GM12873 (cell line): ENCODE data around the gene PFKFB1.

Source experiments
- TF ChIP-seq, protein P1 (sequence below): IDR thresholded peaks from 2 replicates; pipeline ENCODE4 v1.5.1; 2012; ENCODE audit warnings: low read depth, mild to moderate bottlenecking, moderate library complexity, low read length, control low read depth; ENCODE audit not compliant: insufficient read depth; ENCODE audit errors: missing control alignments

The PFKFB1 gene

DNA sequence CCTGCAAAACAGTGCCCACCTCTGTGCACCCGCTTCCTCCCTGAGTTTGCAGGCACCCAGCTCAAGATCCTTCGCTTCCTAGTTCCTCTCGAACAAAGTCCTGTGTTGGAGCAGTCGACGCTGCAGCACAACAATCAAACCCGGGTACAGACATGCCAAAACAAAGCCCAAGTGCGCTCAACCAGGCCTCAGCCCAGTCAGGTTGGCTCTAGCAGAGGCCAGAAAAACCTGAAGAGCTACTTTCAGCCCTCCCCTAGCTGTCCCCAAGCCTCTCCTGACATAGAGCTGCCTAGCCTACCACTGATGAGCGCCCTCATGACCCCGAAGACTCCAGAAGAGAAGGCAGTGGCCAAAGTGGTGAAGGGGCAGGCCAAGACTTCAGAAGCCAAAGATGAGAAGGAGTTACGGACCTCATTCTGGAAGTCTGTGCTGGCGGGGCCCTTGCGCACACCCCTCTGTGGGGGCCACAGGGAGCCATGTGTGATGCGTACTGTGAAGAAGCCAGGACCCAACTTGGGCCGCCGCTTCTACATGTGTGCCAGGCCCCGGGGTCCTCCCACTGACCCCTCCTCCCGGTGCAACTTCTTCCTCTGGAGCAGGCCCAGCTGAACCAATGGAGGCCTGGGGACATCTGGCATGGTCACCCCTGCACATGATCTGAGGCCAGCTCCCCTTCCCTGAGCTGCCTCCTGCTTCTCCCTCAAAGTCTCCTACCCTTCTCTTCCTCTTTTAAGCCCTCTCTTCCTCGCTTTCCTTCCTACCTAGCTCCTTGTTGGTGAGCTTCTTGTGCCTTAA is 13.0 kb upstream of the PFKFB1 start:
- TF ChIP-seq, protein P1, sequence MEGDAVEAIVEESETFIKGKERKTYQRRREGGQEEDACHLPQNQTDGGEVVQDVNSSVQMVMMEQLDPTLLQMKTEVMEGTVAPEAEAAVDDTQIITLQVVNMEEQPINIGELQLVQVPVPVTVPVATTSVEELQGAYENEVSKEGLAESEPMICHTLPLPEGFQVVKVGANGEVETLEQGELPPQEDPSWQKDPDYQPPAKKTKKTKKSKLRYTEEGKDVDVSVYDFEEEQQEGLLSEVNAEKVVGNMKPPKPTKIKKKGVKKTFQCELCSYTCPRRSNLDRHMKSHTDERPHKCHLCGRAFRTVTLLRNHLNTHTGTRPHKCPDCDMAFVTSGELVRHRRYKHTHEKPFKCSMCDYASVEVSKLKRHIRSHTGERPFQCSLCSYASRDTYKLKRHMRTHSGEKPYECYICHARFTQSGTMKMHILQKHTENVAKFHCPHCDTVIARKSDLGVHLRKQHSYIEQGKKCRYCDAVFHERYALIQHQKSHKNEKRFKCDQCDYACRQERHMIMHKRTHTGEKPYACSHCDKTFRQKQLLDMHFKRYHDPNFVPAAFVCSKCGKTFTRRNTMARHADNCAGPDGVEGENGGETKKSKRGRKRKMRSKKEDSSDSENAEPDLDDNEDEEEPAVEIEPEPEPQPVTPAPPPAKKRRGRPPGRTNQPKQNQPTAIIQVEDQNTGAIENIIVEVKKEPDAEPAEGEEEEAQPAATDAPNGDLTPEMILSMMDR: no peak

DNA sequence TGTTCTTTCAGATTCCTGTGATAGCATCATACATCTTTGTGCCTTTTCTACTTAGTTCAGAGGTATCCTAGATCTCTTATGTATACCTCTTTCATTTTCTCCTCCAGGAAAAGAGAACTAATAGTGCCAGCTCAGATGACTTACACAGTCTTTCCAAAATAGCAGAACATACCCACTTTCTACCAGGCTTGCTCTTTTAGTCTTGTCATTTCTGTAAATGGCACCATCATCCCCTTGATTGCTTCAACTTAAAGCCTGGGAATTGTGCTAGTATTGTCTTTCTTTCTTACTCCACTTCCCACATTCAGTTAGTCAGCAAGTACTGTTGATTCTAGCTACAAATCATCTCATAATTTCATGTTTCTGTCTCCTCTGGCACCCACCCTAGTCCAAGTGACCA is 11.3 kb upstream of the PFKFB1 start:
- TF ChIP-seq, protein P1: no peak

DNA sequence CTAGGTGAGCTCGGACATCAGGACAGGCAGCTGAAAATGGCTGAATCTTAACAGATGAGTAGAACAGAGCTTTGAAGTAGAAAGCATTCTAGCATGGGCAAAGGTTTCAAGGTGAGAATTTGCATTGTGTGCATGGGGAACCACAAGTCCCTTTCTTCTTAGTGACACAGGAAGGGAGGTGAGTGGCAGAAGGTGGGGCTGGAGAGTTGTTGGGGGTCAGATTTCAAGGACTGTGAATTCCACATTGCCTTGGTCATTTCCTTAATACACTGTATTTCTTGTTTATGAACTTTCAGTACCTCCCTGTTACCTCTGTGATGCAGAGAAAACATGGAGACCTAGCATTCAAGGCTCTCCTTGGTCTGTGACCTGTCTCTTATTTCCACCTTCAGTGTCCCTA is 10.2 kb upstream of the PFKFB1 start:
- TF ChIP-seq, protein P1: no peak

DNA sequence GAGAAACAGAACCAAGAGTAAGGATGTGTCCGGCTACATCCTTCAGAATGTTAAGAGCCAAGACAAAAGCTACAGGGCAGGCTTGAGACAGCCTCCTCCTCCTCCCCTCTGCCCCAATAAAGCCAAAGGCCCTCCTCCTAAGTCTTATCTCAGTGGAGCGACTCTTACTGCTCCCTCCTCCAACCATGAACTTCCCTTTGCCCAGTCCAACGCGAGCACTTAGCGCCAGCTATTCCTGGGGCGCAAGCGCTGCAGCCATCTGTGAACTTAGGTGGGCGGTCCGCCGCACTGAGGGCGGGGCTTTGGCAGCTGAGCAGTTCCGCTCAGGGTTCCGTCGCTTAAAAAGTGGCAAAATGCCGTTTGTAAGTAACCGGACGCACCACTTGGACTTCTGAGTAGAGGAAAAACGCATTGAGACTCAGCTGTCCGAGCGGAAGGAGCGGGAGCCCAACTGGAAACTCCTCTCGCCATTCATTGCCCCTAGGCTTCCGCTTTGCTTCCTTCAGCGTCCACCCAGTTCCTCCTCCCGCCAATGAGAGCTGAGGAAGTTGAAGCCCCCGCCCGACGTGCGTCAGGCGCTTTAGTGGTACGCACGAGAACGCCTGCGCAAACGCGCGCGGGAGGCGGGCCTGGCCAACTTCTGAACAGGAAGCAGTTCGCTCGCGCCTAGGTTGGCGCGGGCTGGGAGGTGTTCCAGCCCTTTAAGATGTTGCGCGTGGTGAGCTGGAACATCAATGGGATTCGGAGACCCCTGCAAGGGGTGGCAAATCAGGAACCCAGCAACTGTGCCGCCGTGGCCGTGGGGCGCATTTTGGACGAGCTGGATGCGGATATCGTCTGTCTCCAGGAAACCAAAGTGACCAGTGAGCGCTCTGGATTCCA is 6.0 kb upstream of the PFKFB1 start, which contains the start of gene APEX2:
APEX2 (plus strand) TSS at position 647 of the 882 bp plus-strand sequence; CDS start at position 707, 60 bp downstream.
- TF ChIP-seq, protein P1: no peak

DNA sequence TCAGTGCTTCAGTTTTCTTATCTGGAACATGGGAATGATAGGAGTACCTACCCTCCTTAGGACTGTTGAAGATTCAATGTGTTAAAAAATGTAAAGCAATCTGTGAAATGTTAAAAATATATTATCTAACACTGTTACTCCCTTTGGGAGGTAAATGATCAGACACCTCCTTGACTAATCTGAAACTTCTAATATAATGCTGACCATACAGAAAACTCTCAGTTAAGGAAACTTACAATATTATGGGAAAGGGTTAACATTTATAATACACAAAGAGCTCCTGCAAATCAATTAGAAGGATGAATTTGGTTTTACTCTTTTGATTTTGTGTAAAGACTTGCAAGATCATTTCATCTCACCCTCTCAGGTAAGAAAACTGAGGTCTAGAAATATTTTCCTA is 1.6 kb upstream of the PFKFB1 start:
- TF ChIP-seq, protein P1: no peak

DNA sequence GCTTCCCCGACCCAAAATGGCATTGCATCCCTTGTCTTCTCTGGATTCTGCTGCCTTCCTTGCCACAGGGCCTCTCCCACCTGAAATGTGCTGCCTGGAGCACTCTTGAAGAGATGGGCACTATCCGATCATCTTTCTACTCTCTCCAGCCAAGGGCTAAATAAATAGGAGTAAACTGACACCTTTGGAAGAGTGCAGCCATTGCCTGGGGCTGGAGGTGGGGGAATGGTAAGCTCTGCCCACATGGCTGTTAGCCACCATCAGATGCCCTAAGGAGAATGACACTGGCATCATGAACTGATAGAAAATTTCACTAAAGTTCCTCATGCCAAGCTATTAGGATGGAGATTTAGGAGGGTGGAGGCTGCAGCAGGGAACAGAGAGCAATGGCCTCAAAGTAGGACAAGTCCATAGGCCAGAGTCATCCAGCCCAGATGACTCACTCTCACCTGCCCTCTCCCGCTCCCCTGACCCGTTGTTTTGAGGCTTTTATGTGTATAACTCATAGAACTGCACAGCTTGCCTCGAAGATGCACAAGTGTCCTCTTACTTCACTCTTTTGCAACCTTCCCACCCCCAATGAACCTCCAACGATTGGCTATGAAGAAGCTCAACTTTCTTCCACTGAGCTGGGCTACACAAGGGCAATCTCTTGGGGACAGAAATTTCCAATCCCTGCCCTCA is 822 bp upstream of the PFKFB1 start:
- TF ChIP-seq, protein P1: no peak

DNA sequence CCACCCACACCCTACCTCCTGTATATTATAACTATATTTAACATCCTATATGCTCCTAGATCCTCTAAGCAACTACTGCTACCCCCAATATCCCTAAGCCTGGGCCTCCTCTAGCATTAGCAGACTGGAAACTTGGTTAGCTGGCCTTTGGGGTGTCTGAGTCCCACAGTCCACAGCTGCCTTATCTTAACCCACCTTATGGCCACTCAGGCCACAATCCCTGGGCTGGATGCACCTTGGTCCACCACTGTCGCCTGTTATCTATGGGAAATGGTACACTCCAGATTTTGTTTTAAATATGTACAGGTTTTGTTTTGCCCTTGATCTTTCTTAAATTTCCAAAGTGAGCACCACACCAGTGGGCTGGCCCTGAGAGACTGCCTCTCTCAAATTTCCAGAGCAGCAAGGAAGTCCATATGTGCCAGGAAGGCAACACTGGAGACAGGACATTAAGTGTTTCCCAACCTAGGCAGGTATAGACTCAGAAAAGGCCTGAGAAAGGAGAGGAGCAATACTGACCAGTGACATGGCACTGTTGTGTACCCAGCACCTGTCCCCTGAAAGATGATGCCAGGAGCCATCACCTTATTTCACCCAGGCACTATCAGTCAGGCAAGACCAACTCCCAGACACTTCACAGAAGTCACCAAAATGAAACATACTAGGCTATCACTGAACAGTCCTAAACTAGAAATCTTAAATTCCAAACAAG is 921 bp downstream of the PFKFB1 start:
- TF ChIP-seq, protein P1: no peak
